Endodermal cell (in vitro differentiated cells): ENCODE measurements around the gene SARNP. TPM values are rescaled to one million over a fixed set of nuclear protein-coding genes. Genes with fewer than 3 reads are reported as not detected.

Experiments
- DNase-seq: peaks from one replicate; pipeline ENCODE4 v3.0.0-alpha.2; 2017
- H3K27ac ChIP-seq: 2 replicates; pipeline ENCODE4 v1.5.1; 2013; ENCODE audit warnings: mild to moderate bottlenecking, low read depth, low read length, moderate library complexity
- H3K27me3 ChIP-seq: 2 replicates; pipeline ENCODE4 v1.6.1; 2013; ENCODE audit warnings: mild to moderate bottlenecking, low read length, moderate library complexity; ENCODE audit not compliant: insufficient read depth, control insufficient read depth, poor library complexity, severe bottlenecking
- H3K36me3 ChIP-seq: 2 replicates; pipeline ENCODE4 v1.7.0; 2013; ENCODE audit warnings: mild to moderate bottlenecking, low read length, moderate library complexity; ENCODE audit not compliant: control insufficient read depth, insufficient read depth
- H3K4me1 ChIP-seq: one replicate; pipeline ENCODE4 v1.7.0; 2013; ENCODE audit warnings: low read length; ENCODE audit not compliant: control insufficient read depth, insufficient read depth
- H3K4me3 ChIP-seq: 2 replicates; pipeline ENCODE4 v1.5.1; 2013; ENCODE audit warnings: mild to moderate bottlenecking, low read length, moderate library complexity
- H3K9ac ChIP-seq: 2 replicates; pipeline ENCODE4 v1.6.1; 2013; ENCODE audit warnings: mild to moderate bottlenecking, low read length, moderate library complexity; ENCODE audit not compliant: poor library complexity, severe bottlenecking; ENCODE audit errors: extremely low read depth
- H3K9me3 ChIP-seq: 2 replicates; pipeline ENCODE4 v1.6.1; 2013; ENCODE audit warnings: mild to moderate bottlenecking, low read length, moderate library complexity; ENCODE audit not compliant: control insufficient read depth
- H3K27ac Mint-ChIP-seq: 2 replicates; pipeline ENCODE4 v1.8.0; 2020; ENCODE audit warnings: mixed read lengths
- H3K27me3 Mint-ChIP-seq: 2 replicates; pipeline ENCODE4 v1.8.0; 2021; ENCODE audit warnings: mild to moderate bottlenecking, mixed read lengths; ENCODE audit not compliant: insufficient read depth
- H3K36me3 Mint-ChIP-seq: 2 replicates; pipeline ENCODE4 v1.8.0; 2020; ENCODE audit warnings: low read depth, mixed read lengths
- H3K4me1 Mint-ChIP-seq: 2 replicates; pipeline ENCODE4 v1.8.0; 2020; ENCODE audit warnings: mixed read lengths
- H3K4me3 Mint-ChIP-seq: 2 replicates; pipeline ENCODE4 v1.8.0; 2020; ENCODE audit warnings: mild to moderate bottlenecking, moderate library complexity, mixed read lengths
- H3K9me3 Mint-ChIP-seq: 2 replicates; pipeline ENCODE4 v1.8.0; 2020; ENCODE audit warnings: mild to moderate bottlenecking, mixed read lengths
- whole genome bisulfite sequencing, 2 experiments: methylation state at CpG; one replicate each; pipeline versions ENCODE4 v1.1.5 to v1.1.7; 2013; ENCODE audit warnings: missing lambda C conversion rate in 2 of 2, mixed read lengths in 1 of 2; ENCODE audit not compliant: insufficient coverage in 1 of 2, insufficient read length in 1 of 2; 5-methylcytosine and 5-hydroxymethylcytosine counted together
- total RNA-seq, 2 donors: library from RNA; stranded (reverse); fragmentation: NEBNext Ultra II Directional in 1 of 2; extraction: Animal tissue kit (Norgen Biotek cat#: 25700) in 1 of 2; gene quantifications; 2 replicates in 1 of 2; 3 replicates in 1 of 2; pipeline ENCODE4 v1.2.1, GENCODE V29; 2021
- TF ChIP-seq, protein P1 (sequence below): fragments of 200-600 bp; sonication (generic); conservative IDR thresholded peaks from 2 replicates; pipeline ENCODE4 v1.5.0; 2021; ENCODE audit warnings: antibody characterized with exemption, mild to moderate bottlenecking

SARNP gene
- total RNA-seq, 2 donors from 2014 or later = 95.7 to 119 TPM

DNA sequence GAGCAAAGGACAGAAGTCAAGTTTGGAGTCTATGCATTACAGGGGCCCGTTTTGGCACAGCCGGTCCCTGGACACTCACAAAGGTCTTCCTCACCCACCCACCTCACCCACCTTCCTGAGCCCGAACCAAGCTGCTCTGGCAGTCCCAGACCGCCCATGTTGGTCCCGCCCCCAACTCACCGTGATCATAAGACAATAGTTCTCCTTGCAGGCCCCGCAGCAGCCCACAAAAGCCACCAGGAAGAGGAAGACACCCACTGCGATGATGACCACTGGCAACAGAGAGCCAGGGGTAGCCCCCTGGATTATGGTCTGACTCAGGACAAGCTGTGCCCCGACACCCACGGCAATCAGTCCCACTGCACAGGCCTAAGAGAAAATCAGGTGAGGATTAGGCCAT lies 90.6 kb downstream of the SARNP start:
- no peak for DNase-seq
- peaks cover 28% of the 10 kb centered on the region for H3K4me1 Mint-ChIP-seq
- H3K27me3 Mint-ChIP-seq = no peaks in the 10 kb centered on the region
- H3K36me3 ChIP-seq = peaks cover 50% of the 10 kb centered on the region
- H3K27me3 ChIP-seq = no peaks in the 10 kb centered on the region
- H3K4me3 ChIP-seq = peak overlapping the region; percentile 92
- peak overlapping the region; percentile 85 for H3K4me3 Mint-ChIP-seq
- WGBS, 2 experiments = 73 to 100% methylated on average over 3 to 10 of the region's 10 CpGs
- H3K27ac Mint-ChIP-seq = peak overlapping the region; percentile 77
- H3K36me3 Mint-ChIP-seq = peaks cover 39% of the 10 kb centered on the region
- no peaks in the 10 kb centered on the region for H3K9me3 ChIP-seq
- H3K27ac ChIP-seq = no peak overlapping the region
- peak overlapping the region; percentile 84 for H3K9ac ChIP-seq
- TF ChIP-seq, protein P1, sequence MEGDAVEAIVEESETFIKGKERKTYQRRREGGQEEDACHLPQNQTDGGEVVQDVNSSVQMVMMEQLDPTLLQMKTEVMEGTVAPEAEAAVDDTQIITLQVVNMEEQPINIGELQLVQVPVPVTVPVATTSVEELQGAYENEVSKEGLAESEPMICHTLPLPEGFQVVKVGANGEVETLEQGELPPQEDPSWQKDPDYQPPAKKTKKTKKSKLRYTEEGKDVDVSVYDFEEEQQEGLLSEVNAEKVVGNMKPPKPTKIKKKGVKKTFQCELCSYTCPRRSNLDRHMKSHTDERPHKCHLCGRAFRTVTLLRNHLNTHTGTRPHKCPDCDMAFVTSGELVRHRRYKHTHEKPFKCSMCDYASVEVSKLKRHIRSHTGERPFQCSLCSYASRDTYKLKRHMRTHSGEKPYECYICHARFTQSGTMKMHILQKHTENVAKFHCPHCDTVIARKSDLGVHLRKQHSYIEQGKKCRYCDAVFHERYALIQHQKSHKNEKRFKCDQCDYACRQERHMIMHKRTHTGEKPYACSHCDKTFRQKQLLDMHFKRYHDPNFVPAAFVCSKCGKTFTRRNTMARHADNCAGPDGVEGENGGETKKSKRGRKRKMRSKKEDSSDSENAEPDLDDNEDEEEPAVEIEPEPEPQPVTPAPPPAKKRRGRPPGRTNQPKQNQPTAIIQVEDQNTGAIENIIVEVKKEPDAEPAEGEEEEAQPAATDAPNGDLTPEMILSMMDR = no peak
- peaks cover 8% of the 10 kb centered on the region for H3K4me1 ChIP-seq
- no peaks in the 10 kb centered on the region for H3K9me3 Mint-ChIP-seq

DNA sequence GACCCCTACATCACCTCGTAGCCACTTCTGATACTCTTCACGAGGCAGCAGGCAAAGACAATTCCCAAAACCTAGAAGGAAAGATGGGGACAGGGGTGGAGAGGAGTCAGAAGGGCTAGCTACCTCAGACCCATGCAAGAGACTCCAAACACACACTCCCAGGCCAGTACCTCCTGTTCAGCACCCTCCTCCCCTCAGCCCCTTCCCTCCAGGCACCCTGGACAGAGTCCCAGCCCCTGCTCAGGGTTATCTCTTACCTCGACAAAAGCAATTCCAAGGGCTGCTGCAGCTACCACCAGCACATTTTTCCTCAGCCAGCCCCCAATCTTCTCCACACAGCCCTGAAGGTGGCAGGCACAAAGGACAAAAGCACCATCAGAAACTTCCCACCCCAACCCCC lies 92.0 kb downstream of the SARNP start:
- H3K9ac ChIP-seq = no peak overlapping the region
- H3K36me3 ChIP-seq = peaks cover 50% of the 10 kb centered on the region
- Mint-ChIP-seq H3K4me1 (peaks cover 28% of the 10 kb centered on the region), H3K36me3 (peaks cover 39% of the 10 kb centered on the region), H3K27me3 (no peaks in the 10 kb centered on the region), H3K9me3 (no peaks in the 10 kb centered on the region), H3K4me3 (peak overlapping the region; percentile 85), H3K27ac (no peak overlapping the region)
- 83 to 85% methylated on average over 2 to 3 of the region's 3 CpGs for WGBS, 2 experiments
- H3K4me3 ChIP-seq = peak overlapping the region; percentile 92
- TF ChIP-seq, protein P1 = no peak
- H3K9me3 ChIP-seq = no peaks in the 10 kb centered on the region
- no peak for DNase-seq
- H3K4me1 ChIP-seq = peaks cover 8% of the 10 kb centered on the region
- H3K27me3 ChIP-seq = no peaks in the 10 kb centered on the region
- H3K27ac ChIP-seq = no peak overlapping the region

GRCh38 chr12:55724940-55725309 lies 92.6 kb downstream of the SARNP start:
- H3K4me1 Mint-ChIP-seq = peaks cover 21% of the 10 kb centered on the region
- peak overlapping the region; percentile 6 for H3K27ac Mint-ChIP-seq

More at GRCh38 chr12:55724940-55725309, 92.6 kb downstream of the SARNP start:
- Histone ChIP-seq H3K27me3 (no peaks in the 10 kb centered on the region), H3K9ac (no peak overlapping the region), H3K4me3 (peak overlapping the region; percentile 92), H3K4me1 (peaks cover 8% of the 10 kb centered on the region), H3K27ac (no peak overlapping the region), H3K9me3 (no peaks in the 10 kb centered on the region), H3K36me3 (peaks cover 50% of the 10 kb centered on the region)
- no peak for DNase-seq
- 87 to 100% methylated on average over 2 to 3 of the region's 3 CpGs for WGBS, 2 experiments
- H3K4me3 Mint-ChIP-seq = no peak overlapping the region
- TF ChIP-seq, protein P1 = no peak
- H3K9me3 Mint-ChIP-seq = no peaks in the 10 kb centered on the region
- no peaks in the 10 kb centered on the region for H3K27me3 Mint-ChIP-seq
- H3K36me3 Mint-ChIP-seq = peaks cover 39% of the 10 kb centered on the region
